CD14-positive monocyte (primary cell): ENCODE measurements around the gene LEMD1. TPM values are rescaled to one million over a fixed set of nuclear protein-coding genes. Genes with fewer than 3 reads are reported as not detected.

Experiments used
- DNase-seq, 3 donors: peaks; one replicate each; pipeline ENCODE4 v3.0.0-alpha.2; 2011 to 2022
- H2AFZ ChIP-seq: 2 replicates; pipeline ENCODE4 v1.6.0; 2012; ENCODE audit warnings: mild to moderate bottlenecking, low read depth, low read length, inconsistent platforms; ENCODE audit not compliant: insufficient read depth, poor library complexity, severe bottlenecking
- H3K27ac ChIP-seq, 2 donors: 1 replicate in 1 of 2; 2 replicates in 1 of 2; pipeline ENCODE4 v1.5.1; 2012 to 2013; ENCODE audit warnings: low read length in 2 of 2, control low read depth in 1 of 2, inconsistent platforms in 1 of 2, low read depth in 1 of 2, mild to moderate bottlenecking in 1 of 2
- H3K27me3 ChIP-seq, 2 donors: one replicate each; pipeline versions ENCODE4 v1.6.0 to v1.6.1; 2011 to 2013; ENCODE audit warnings: low read length in 2 of 2; ENCODE audit not compliant: control insufficient read depth in 2 of 2, insufficient read depth in 2 of 2
- H3K36me3 ChIP-seq, 2 donors: replicated peaks in 1 of 2; 1 replicate in 1 of 2; 2 replicates in 1 of 2; pipeline versions ENCODE4 v1.5.1 to v1.6.1; 2012 to 2013; ENCODE audit warnings: low read length in 2 of 2, control low read depth in 1 of 2, inconsistent platforms in 1 of 2, mild to moderate bottlenecking in 1 of 2; ENCODE audit not compliant: insufficient read depth in 2 of 2, control insufficient read depth in 1 of 2
- H3K4me1 ChIP-seq, 2 donors: 1 replicate in 1 of 2; 2 replicates in 1 of 2; pipeline versions ENCODE4 v1.5.1 to v1.6.1; 2012 to 2013; ENCODE audit warnings: low read length in 2 of 2, control low read depth in 1 of 2, inconsistent platforms in 1 of 2, mild to moderate bottlenecking in 1 of 2, moderate library complexity in 1 of 2; ENCODE audit not compliant: insufficient read depth in 2 of 2, control insufficient read depth in 1 of 2
- H3K4me2 ChIP-seq: replicated peaks from 2 replicates; pipeline ENCODE3; 2012; ENCODE audit warnings: low read length, moderate library complexity, mild to moderate bottlenecking; ENCODE audit not compliant: poor library complexity, severe bottlenecking; ENCODE audit errors: extremely low read depth
- H3K4me3 ChIP-seq, 3 experiments: fragments of 200-600 bp in 1 of 3; sonication (generic) in 1 of 3; replicated peaks in 1 of 3; 1 replicate in 2 of 3; 2 replicates in 1 of 3; pipeline ENCODE4 v1.5.1; 2011 to 2013; ENCODE audit warnings: low read length in 3 of 3, mild to moderate bottlenecking in 3 of 3, control low read depth in 2 of 3, low read depth in 2 of 3, inconsistent platforms in 1 of 3, moderate library complexity in 1 of 3
- H3K79me2 ChIP-seq: 2 replicates; pipeline ENCODE4 v1.6.0; 2012; ENCODE audit warnings: mild to moderate bottlenecking, control low read depth, inconsistent platforms, low read length, moderate library complexity; ENCODE audit not compliant: insufficient read depth
- H3K9ac ChIP-seq: 2 replicates; pipeline ENCODE4 v1.6.0; 2017; ENCODE audit warnings: low read length, mild to moderate bottlenecking; ENCODE audit not compliant: insufficient read depth, poor library complexity, severe bottlenecking
- H3K9me3 ChIP-seq, 2 donors: replicated peaks in 1 of 2; 1 replicate in 1 of 2; 2 replicates in 1 of 2; pipeline versions ENCODE4 v1.5.1 to v1.6.1; 2012 to 2013; ENCODE audit warnings: low read length in 2 of 2, control low read depth in 1 of 2; ENCODE audit not compliant: control insufficient read depth in 1 of 2, insufficient read depth in 1 of 2
- H4K20me1 ChIP-seq: 2 replicates; pipeline ENCODE4 v1.6.0; 2012; ENCODE audit warnings: mild to moderate bottlenecking, low read length, control low read depth, moderate library complexity; ENCODE audit not compliant: insufficient read depth
- H3K27ac Mint-ChIP-seq, 7 donors: one replicate each; pipeline ENCODE4 v1.8.0; 2020; ENCODE audit warnings: mild to moderate bottlenecking in 7 of 7, mixed read lengths in 7 of 7, moderate library complexity in 6 of 7, inconsistent platforms in 2 of 7
- H3K27me3 Mint-ChIP-seq, 3 donors: one replicate each; pipeline ENCODE4 v1.8.0; 2021 to 2022; ENCODE audit warnings: low read depth in 3 of 3, mild to moderate bottlenecking in 3 of 3, mixed read lengths in 3 of 3, moderate library complexity in 3 of 3, inconsistent platforms in 1 of 3
- H3K36me3 Mint-ChIP-seq, 2 donors: one replicate each; pipeline ENCODE4 v1.8.0; 2020; ENCODE audit warnings: mixed read lengths in 2 of 2, inconsistent platforms in 1 of 2, mild to moderate bottlenecking in 1 of 2
- H3K4me1 Mint-ChIP-seq: one replicate; pipeline ENCODE4 v1.8.0; 2020; ENCODE audit warnings: mild to moderate bottlenecking, mixed read lengths
- H3K4me3 Mint-ChIP-seq, 2 donors: one replicate each; pipeline ENCODE4 v1.8.0; 2020; ENCODE audit warnings: mild to moderate bottlenecking in 2 of 2, mixed read lengths in 2 of 2, moderate library complexity in 1 of 2
- H3K9me3 Mint-ChIP-seq, 7 donors: one replicate each; pipeline ENCODE4 v1.8.0; 2020 to 2022; ENCODE audit warnings: mixed read lengths in 7 of 7, mild to moderate bottlenecking in 6 of 7, moderate library complexity in 6 of 7, inconsistent platforms in 2 of 7
- WGBS: methylation state at CpG from one replicate; pipeline ENCODE4 v1.1.5; 2013; ENCODE audit warnings: missing lambda C conversion rate; ENCODE audit not compliant: insufficient coverage; 5-methylcytosine and 5-hydroxymethylcytosine counted together
- intact Hi-C, 2 donors: fragments of 100-400 bp; cut with micrococcal nuclease; formaldehyde crosslinking; loops; one replicate each; pipeline versions ENCODE4 v1.15.0 to v1.15.1; 2023
- polyA plus RNA-seq, 3 donors: library from polyadenylated mRNA; depleted of rRNA in 1 of 3; unstranded in 2 of 3; stranded (reverse) in 1 of 3; fragments of 300-500 nt in 2 of 3; fragments of >200 nt in 1 of 3; fragmentation: Illumina TruSeq in 2 of 3; gene quantifications; 1 replicate in 2 of 3; 2 replicates in 1 of 3; pipeline ENCODE4 v1.2.3, GENCODE V29; 2012 to 2021
- TF ChIP-seq, protein P1 (sequence below): fragments of 200-600 bp; IDR thresholded peaks from one replicate; pipeline ENCODE4 v1.8.0; 2022; ENCODE audit warnings: antibody characterized with exemption, mild to moderate bottlenecking

LEMD1 gene
- polyA plus RNA-seq, 3 donors, result not detected

DNA sequence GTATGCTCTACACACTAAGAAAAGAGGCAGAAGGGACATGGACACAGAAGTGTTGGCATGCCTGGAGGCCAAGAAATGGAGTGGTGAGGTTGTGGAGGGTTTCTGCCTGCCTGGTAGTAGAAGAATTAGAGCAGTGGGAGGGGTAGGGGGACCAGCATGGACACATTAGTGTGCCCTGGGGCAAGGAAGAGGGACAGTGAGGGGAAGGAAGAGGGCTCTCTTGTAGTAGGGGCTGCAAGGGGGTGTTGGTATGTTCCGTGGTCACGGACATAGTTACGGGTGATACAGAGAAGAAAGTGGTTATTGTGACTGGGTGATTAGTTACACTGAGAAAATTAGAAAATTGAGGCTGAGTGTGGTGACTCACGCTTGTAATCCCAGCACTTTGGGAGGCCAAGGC lies 23.3 kb downstream of the LEMD1 start:
- H2AFZ ChIP-seq, result no peak overlapping the region
- H3K36me3 ChIP-seq, result no peaks in the 10 kb centered on the region
- no peaks in the 10 kb centered on the region for H4K20me1 ChIP-seq
- no peak for DNase-seq
- no peak overlapping the region for H3K4me2 ChIP-seq
- TF ChIP-seq, protein P1, sequence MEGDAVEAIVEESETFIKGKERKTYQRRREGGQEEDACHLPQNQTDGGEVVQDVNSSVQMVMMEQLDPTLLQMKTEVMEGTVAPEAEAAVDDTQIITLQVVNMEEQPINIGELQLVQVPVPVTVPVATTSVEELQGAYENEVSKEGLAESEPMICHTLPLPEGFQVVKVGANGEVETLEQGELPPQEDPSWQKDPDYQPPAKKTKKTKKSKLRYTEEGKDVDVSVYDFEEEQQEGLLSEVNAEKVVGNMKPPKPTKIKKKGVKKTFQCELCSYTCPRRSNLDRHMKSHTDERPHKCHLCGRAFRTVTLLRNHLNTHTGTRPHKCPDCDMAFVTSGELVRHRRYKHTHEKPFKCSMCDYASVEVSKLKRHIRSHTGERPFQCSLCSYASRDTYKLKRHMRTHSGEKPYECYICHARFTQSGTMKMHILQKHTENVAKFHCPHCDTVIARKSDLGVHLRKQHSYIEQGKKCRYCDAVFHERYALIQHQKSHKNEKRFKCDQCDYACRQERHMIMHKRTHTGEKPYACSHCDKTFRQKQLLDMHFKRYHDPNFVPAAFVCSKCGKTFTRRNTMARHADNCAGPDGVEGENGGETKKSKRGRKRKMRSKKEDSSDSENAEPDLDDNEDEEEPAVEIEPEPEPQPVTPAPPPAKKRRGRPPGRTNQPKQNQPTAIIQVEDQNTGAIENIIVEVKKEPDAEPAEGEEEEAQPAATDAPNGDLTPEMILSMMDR, result no peak
- no peak overlapping the region for H3K9ac ChIP-seq
- no peaks in the 10 kb centered on the region for H3K9me3 ChIP-seq
- Mint-ChIP-seq H3K36me3 (no peaks in the 10 kb centered on the region), H3K27me3 (peaks cover 13 to 25% (median 15%) of the 10 kb centered on the region in 3 donors), H3K4me3 (no peak overlapping the region), H3K9me3 (peaks cover 0 to 5% (median 2%) of the 10 kb centered on the region in 7 donors), H3K27ac (no peak overlapping the region), H3K4me1 (no peaks in the 10 kb centered on the region)
- no peaks in the 10 kb centered on the region for H3K79me2 ChIP-seq
- H3K27ac ChIP-seq, result no peak overlapping the region
- H3K27me3 ChIP-seq, result peaks cover 9 to 17% of the 10 kb centered on the region in 2 donors
- intact Hi-C loops, result no loop called here
- 94% methylated on average over 3 of the region's 4 CpGs for WGBS
- H3K4me1 ChIP-seq, result no peaks in the 10 kb centered on the region
- no peak overlapping the region for H3K4me3 ChIP-seq

DNA sequence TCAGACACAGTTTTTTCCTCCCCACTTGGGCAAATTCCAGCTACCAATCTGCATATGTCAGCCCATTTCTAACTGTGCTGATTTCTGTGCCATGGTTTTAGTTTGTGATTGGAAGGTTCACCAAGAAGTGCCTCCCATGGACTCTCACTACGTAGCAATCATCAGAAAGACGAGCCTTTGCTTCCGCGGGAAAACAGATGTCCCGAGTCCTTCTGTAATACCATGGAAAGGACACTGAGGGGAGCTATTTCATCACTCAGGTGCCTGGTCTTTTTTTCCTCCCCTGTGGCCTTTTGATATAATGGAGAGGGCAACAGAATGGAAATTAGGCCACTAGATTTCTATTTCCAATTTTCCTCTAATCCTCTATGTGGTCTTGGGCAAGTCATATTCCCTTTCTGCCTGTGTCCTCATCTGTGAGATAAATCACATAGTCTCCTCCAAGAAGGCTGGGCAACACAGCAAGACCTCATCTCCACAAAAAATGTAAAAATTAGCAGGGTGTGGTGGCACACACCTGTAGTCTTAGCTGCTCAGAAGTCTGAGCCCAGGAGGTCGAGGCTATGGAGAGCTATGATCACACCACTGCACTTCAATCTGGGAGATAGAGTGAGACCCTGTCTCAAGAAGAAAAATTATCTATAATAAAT lies 24.8 kb downstream of the LEMD1 start:
- no peak overlapping the region for H2AFZ ChIP-seq
- Mint-ChIP-seq H3K27me3 (peaks cover 13 to 30% (median 14%) of the 10 kb centered on the region in 3 donors), H3K36me3 (no peaks in the 10 kb centered on the region), H3K9me3 (peaks cover 0 to 6% (median 2%) of the 10 kb centered on the region in 7 donors), H3K4me1 (no peaks in the 10 kb centered on the region), H3K4me3 (no peak overlapping the region), H3K27ac (no peak overlapping the region)
- H3K4me2 ChIP-seq, result no peak overlapping the region
- no peaks in the 10 kb centered on the region for H4K20me1 ChIP-seq
- no peak for DNase-seq
- H3K79me2 ChIP-seq, result no peaks in the 10 kb centered on the region
- H3K4me1 ChIP-seq, result no peaks in the 10 kb centered on the region
- H3K4me3 ChIP-seq, result no peak overlapping the region
- intact Hi-C loops, result no loop called here
- H3K36me3 ChIP-seq, result no peaks in the 10 kb centered on the region
- H3K27ac ChIP-seq, result no peak overlapping the region
- 0% methylated on average over 1 of the region's 6 CpGs for WGBS
- TF ChIP-seq, protein P1, result peak; percentile 64
- H3K27me3 ChIP-seq, result peaks cover 9 to 17% of the 10 kb centered on the region in 2 donors
- no peak overlapping the region for H3K9ac ChIP-seq
- no peaks in the 10 kb centered on the region for H3K9me3 ChIP-seq
